HG02642 (cell line): ENCODE measurements around the gene ZMYND8.
"Not testable (repeated sequence)": the region's sequence is repeated elsewhere in the genome, so short reads cannot be mapped to it uniquely, and the experiment has no call there.

Experiments used
- ATAC-seq: cut with Tn5 transposase; IDR thresholded peaks from one replicate; pipeline ENCODE4 v1.9.1; 2021; ENCODE audit warnings: mild to moderate bottlenecking; ENCODE audit not compliant: unreplicated experiment, poor library complexity

The ZMYND8 gene

DNA sequence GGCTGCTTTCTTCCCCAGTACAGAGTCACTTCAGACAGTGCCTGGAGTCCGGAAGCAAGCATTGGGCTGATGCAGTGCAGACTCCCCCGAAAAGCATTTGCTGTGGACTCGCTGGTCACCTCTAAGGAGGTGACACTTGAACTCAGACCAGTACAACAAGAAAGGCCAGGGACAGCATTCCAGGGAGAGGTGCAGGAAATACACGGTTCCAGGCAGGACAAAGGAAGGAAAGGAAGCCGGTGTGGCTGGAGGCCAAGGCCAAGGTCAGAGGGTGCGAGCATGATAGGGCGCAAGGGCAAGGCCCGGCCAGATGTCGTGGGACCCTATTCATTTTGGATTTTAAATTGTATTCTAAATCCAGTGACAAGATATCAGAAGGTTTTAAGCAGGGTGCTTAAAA lies 160.9 kb downstream of the ZMYND8 start:
- ATAC-seq = no peak

DNA sequence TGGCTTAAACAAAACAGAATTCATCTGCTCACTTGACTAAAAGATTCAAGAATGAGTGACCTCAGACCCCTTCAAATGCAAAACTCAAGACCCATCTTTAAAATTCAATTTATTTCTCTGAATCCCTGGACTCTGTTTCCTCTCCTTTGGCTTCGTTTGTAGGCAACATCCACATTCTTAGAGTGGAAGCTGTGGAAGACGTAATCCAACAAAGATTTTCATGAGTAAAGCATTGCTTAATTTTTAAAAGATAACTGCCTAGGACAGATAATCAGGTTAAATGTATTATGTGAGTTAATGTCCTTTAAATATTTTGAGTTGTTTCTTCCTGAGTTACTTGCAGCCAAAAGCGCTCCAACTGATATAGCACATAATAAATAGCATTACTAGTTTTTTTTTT lies 164.5 kb downstream of the ZMYND8 start:
- ATAC-seq = no peak

DNA sequence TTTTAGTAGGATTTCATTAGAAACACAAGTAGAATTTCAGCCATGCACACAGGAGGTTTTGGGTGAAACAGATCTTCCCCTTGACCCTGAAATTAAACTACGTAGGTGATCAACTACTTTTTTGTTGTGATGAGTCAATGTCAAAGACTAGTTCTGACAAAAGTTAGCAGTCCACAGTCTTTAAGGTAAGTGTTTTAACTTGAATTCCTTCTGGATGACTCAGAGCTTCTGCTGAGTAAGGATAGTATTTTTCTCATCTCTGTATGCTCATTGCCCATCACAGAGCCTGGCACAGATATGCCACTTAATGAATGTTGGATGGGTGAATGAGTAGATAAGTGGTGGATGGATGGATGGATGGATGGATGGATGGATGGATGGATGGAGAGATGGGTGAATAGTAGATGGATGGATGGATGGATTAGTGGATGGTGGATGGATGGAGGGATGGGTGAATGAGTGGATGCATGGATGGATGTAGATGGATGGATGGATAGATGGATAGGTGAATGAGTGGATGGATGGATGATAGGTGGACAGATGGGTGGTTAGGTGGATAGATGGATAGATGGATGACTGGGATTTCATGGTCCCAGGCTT lies 165.3 kb downstream of the ZMYND8 start:
- ATAC-seq = no peak

DNA sequence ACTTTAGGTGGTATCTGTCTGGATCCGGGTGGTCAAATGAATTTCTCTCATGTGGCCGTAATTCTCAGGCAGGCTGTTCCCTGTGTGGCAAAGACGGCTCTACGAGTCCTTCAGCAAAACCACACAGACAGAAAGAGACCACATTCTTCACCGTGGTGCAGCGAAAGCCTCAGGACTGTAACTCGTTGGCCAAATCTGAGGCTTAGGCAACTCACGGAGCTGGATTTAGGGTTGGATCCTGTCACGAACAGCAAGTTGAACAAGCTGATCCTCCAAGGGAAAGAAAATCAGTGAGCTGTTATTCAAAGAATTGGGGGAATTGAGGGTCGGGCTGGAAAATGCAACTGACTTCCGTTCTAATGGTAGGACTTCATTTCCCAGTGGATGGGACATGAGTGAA lies 167.4 kb downstream of the ZMYND8 start:
- no peak for ATAC-seq

DNA sequence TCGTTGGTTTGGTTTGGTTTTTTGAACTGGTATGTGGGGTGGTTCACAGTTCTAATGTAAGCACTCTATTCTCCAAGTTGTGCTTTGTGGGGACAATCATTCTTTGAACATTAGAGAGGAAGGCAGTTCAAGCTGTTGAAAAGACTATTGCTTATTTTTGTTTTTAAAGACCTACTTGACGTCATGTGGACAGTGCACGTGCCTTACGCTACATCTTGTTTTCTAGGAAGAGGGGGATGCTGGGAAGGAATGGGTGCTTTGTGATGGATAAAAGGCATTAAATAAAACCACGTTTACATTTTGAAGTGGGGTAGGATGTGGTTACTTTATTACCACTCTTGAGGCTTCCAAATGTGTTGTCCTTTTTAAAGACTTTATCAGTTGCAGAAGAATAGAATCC lies 168.0 kb downstream of the ZMYND8 start:
- ATAC-seq = no peak

DNA sequence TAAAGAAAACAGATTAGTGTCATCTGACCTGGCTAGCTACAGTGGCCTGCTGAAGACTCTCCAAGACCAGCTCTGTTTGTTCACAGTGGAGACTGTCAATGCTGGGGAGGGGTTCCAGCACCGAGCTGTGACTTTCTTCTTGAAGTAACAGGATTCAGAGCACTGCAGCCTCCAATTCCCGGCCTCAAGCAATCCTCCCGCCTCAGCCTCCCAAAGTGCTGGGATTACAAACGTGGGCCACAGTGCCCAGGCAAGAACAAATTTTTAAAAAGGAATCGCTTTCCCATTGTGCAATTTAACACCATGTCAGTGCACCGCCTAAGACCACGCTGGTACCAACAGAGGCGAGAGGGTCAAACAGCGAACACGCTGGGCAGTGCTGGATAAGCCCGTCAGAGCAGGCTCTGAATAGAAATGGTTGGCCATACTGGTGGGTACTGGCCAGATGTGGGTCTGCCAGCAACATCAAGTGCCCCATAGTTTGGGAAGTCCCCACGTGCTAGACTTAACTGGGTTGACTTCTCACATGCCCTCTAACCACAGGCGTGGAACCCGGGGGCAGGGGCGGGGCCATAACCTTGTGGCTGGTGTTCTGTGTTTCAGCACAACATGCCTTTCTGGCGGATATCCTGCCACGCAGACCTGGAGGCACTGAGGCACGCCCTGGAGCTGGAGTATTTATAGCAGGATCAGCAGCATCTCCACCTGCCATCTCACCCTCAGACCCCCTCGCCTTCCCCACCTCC lies 168.9 kb downstream of the ZMYND8 start:
- no peak for ATAC-seq

DNA sequence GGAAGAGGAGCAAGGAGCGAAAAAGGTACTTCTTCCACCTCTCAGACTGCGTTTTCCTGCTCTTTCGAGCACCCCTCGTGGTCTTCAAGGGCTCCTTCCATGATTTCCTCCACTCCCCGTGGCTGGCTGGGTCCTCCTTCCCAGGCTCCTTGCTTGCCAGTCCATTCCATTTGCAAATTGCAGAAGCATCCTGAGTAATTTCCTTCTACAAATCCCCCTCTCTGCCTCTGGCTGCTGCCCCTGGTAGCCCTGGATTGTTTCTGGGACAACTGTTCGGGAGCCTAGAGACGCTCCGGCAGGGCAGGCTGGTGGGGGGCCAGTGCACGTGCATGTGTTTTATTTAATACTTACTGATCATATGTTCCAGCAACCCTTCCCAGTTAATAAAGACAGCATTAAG lies 173.1 kb downstream of the ZMYND8 start:
- ATAC-seq = no peak

DNA sequence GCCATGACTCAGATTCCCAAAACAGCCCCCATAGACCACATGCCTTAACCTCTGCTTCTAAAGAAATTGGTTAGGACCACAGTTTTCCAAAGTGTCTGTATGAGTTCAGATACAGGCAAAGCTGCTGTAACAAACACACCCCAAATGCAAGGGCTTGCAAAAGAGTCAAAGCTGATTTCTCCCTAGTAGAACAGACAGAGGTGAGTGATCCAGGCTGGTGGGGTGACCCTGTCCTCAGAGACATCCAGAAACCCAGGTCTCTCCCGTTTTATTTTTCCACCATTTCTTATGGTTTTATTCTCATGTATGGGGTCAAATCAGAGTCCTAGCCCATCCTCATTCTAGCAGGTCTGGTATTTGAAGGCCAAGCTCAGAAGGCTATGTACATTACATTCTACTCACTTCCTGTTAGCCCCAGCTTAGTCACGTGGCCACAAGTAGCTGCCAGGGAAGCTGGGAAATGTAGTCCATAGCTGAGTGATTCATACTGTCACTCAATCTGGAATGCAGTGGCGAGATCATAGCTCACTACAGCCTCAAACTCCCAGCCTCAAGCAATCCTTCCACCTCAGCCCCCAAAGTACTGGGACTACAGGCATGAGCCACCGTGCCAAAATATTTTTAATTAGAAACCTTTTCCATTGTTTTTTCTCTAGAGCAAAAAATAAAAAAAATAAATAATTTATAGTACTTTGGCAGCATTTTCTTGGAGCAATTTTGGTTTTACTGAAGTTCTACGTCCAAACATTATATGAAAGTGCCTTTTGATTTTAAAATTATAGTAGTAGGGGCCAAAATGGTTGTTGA lies 175.2 kb downstream of the ZMYND8 start:
- ATAC-seq = no peak

DNA sequence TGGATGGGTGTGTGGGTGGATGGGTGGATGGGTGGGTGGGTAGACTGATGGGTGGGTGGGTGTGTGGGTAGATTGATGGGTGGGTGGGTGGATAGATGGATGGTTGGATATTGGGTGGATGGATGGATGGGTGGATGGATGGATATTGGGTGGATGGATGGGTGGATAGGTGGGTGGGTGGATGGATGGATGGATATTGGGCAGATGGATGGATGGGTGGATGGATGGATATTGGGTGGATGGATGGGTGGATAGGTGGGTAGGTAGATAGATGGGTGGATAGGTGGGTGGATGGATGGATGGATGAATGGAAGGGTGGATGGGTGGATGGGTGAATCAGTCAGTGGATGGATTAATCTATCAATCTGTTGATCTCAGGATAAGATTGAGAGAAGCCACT lies 177.2 kb downstream of the ZMYND8 start:
- ATAC-seq = no peak

DNA sequence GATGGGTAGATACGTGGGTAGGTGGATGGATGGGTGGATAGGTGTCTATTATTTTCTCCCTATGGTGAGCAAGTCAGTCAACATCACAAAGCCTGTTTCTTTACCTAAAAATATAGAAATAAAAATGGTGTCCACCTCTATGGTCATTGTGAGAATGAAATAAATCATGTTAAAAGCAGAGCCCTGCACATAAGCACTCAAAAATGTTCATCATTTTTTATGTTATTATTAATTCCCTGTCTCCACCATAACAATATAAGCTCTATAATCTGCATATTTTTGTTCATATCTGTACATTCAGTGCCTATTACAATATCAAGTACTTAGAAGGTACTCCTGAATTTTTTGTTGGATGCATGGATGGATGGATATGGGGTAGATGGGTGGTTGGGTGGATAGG lies 177.6 kb downstream of the ZMYND8 start:
- ATAC-seq = no peak

DNA sequence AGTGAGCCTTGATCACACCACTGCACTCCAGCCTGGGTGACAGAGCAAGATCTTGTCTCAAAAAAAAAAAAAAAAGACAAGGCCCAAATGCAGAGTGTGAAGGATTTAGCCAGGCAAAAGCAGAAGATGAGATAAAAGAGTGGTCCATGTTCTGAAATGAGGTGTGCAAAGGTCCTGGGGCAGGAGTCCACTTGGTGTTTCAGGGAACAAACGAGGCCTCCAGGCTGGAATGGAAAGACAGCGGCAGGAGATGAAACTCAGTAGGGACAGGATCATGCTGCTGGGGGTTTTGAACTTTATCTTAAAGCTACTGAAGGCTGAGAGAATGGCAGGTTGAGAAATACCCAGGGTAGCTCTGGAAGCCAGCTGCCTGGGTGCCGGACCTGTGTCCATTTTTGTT lies 178.2 kb downstream of the ZMYND8 start:
- no peak for ATAC-seq

DNA sequence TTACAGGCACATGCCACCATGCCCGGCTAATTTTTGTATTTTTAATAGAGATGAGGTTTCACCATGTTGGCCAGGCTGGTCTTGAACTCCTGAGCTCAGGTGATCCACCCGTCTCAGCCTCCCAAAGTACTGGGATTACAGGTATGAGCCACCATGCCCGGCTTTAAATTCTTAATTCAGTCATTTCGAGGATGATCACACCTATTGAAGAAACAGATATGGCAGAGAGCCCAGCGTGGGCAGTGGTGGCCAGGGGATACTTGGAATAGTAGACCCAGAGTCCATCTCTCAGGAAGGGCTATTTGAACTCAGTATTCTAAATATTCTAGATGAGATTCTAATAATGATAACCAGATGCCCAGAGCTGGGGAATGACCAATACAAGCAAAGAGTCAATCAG lies 180.3 kb downstream of the ZMYND8 start:
- ATAC-seq = not testable (repeated sequence)

DNA sequence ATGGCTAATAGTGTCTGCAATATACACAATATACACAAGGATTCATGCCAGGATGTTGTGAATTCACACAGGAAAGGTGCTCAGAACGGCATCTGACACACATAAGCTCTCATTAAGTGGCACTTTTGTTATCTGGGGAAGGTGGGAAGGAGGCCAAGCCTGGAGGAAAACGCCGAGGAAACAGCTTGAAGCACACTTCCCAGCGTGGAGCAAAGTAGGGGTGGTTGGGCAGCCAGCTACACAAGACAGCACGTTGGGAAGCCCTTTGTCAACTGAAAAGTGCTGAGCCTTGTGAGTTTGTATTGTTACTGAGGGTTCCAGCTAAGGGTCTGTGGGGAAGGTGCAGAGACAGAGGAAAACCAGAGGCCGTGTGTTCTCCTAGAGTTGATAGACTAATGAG lies 181.0 kb downstream of the ZMYND8 start:
- ATAC-seq = no peak

DNA sequence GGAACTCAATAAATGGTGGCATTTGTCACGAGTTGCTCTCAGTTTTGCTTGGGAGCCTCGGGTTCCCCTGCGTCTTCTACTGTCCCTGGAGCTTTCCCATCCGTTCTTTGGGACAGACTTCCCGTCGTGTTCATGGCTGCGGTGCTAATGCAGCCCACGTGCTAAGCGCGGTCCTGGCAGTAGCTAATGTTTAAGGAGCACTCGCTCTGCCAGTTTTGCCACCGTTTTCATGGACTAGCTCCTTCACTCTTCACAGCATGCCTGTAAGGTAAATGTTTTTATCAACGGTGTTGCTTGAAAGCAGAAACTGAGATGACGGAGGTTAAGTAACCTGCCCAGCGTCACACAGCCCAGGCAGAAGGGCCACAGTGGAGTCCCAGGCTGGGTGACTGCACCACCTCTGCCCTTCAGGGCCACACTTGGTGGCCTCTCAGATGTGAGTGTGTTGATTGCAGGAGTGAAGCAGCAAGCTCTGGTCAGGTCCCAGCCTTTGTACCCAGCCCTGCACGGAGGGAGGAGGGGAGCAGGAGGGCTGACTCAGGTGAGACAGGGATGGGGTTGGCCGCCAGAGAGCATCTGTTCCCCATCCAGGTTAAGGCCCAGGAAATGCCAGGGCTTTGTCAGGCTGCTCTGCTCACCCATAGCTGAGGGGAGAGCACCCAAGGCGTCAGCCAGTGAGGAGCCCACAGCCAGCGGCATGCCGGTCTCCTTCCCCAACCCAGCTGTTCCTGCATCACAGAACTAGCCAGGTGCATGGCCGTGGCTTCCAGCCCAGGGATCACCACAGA lies 181.8 kb downstream of the ZMYND8 start:
- no peak for ATAC-seq

DNA sequence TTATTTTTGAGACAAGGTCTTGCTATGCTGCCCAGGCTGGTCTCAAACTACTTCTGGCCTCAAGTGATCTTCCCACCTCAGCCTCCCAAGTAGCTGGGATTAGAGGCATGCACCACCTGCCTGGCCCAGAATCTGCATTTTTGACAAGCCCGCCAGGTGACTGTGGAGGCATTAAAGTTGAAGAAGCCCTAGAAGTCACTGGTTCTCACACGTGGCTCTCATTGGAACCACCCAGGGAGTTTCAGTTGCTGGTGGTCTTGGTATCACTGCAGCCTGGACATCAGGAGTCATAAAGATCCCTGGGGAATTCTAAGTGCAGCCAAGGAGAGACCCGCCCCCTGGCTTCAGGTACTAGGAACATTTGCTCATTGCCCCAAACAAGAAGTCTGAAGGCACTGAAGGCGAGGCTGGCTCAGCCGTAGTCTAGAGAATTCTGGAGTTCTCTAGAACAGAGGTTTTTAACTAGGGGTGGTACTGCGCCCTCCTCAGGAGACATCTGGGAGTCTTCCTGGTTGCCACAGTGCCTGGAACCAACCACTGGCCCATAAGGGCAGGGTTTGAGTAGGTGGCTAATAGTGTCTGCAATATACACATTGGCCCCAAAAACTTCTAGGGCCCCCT lies 182.8 kb downstream of the ZMYND8 start:
- ATAC-seq = no peak

DNA sequence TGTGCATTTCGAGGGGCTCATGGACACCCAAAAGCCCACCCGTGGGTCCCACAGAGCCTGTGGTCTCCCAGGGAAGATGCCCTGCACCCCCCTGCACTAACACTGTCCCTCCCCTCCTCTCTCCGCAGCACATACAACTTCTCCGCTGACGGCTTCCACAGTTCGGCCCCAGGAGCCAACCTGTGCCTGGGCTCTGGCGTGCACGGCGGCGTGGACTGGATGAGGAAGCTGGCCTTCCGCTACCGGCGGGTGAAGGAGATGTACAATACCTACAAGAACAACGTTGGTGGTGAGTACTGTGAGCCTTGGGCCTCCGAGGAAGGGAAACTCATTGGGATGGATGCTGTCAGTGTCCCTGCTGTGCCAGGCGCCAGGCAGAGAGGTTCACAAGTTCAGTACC lies 183.9 kb downstream of the ZMYND8 start:
- no peak for ATAC-seq

DNA sequence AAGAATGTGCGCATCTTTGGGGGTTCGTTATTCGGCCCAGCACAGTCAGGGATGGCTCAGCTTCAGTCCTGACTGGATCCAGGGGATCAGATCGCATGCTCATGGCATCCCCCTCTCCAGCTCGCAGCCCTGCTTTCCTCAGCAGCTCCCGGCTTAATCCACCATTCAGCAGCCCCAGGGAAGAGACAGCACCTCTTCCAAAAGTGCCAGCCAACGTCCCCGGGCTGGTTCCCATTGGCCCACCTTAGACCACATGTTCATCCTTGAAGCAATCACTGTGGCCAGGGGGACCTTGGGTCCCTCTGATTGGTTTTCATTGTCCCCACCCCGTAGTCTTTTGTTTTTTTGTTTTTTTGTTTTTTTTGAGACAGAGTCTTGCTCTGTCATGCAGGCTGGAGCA lies 188.7 kb downstream of the ZMYND8 start:
- no peak for ATAC-seq

DNA sequence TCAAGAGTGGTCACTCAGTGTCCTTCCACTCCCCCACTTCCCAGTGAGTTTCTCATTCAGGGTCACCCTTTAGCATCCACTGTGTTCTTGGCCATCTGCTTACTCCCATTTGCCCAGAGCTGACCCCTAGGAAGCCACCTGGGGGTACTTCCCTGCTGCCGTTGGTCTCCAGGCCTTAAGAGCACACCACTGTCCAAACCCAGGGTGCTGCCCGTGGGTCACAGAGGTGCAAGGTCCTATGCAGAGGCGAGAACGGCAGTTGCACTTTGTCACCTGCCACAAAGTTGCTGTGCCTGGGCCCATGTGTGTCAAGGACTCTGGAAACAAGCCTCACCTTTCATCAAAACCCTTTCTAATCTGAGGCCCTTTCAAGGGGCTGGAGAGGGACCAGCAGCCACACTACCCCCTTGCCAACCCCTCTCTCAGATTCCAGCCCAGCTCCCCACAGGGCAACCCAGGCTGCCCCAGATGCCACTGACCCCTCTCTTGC lies 191.1 kb downstream of the ZMYND8 start:
- no peak for ATAC-seq

DNA sequence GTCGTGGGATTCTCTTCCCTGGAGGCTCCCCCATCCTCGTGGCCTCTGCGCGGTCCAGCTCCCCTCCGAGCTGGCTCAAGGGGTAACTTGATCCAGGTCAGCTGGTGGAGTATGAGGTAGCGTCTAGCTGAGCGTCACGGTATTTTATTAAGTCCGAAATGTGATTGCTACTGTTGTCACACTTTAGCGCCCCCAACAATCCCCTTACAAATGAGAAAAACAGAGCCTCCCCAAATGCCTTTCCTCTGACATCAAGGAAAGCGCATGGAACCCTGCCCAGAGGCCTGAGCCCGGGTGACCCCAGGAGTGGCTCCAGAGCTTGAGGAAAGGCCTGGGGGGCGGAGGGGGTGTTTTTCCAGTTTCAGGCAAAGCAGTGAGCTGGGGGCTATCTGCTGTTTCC lies 192.4 kb downstream of the ZMYND8 start:
- ATAC-seq = no peak

DNA sequence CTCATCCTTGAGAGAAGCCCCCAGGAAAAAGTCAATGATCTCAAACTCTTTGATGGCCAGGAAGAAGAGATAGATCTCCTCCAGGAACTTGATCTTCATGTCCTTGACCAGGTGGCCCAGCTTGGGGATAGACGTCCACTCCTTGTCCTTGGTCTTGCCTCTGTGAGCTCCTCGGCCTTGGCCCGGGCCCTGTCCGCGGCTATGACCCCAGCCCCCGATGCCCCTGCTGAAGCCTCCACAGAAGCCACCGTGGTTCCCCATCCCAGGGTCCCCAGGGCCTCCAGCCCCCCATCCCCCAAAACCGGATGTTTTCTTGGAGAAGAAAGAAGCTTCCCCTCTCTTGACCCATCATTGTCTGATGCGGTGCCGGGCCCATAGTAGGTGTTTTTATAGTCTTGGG lies 195.1 kb downstream of the ZMYND8 start:
- no peak for ATAC-seq
